Activated CD8-positive, alpha-beta memory T cell treated with anti-CD3 and anti-CD28 coated beads for 24 hours (primary cell): ENCODE results near the gene CHCHD6.
A peak's percentile ranks its signal among the peaks of the same experiment; 100 is the strongest.

Experiments
- DNase-seq: peaks from one replicate; pipeline ENCODE4 v3.0.0-alpha.2; 2020

CHCHD6 gene

GRCh38 chr3:126745760-126746394, 41.8 kb downstream of the CHCHD6 start:
- DNase-seq, result no peak

DNA sequence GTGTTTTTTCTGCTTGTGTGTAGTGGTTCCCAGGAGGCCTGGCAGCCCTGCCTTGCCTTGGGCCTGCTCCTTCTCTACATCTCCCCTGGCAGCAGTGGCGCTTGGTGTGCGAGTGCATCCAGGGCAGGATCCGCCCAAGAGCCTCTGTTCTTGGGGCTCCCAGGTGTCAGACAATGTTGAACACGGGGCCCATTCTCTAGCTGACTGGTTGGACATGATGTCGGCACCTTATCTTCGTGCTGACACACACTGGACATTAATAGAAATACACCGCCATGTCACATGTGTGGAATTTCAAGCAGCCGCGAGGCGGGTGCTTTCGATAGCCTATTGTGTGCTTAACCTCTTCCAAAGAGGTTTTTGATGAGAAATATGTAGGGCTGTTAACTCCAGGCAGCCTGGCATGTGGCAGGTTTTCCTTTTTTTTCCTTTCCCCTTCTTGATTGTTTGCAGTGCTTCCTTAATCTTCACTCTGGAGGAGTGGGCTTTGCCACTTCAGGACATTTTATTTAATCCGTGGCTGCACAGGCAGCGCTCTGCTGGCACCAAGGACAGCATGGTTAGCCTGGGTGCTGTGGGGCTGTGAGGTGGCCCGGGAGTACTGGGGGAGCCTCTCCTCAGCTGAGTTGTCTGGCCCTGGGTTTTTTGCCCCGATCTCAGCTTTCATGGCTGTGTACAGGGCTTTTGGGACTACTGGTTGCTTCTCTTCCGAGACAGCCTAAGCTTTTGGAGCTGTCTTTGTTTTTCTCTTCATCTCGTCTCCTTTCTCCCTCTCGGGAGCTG, 42.5 kb downstream of the CHCHD6 start:
- no peak for DNase-seq

DNA sequence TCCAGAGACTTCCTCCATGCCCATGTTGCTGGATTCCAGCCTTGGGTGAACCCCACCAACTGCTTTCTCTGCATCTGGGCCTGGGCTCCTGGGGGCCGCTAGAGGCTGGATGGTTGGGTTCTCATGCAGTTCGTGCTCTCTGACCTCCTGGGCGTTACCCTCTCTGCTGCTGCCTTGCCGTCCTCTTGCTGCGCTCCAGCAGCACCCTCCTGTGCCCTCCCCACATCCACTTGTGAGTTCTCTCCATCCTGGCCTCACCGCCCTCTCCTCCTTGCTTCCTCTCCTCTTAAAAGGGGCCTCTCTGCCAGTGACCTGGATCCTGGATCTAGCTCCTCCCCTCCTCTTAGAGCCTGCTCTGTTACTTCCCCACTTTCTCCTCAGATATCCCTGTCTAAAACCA, 43.7 kb downstream of the CHCHD6 start:
- no peak for DNase-seq

GRCh38 chr3:126748701-126749546, 44.9 kb downstream of the CHCHD6 start:
- no peak for DNase-seq

- DNase-seq, result no peak
Observed at GRCh38 chr3:126749547-126749875, 45.5 kb downstream of the CHCHD6 start.

GRCh38 chr3:126749931-126750755, 46.1 kb downstream of the CHCHD6 start:
- DNase-seq, result no peak

GRCh38 chr3:126750756-126751121, 46.7 kb downstream of the CHCHD6 start:
- DNase-seq, result no peak

DNA sequence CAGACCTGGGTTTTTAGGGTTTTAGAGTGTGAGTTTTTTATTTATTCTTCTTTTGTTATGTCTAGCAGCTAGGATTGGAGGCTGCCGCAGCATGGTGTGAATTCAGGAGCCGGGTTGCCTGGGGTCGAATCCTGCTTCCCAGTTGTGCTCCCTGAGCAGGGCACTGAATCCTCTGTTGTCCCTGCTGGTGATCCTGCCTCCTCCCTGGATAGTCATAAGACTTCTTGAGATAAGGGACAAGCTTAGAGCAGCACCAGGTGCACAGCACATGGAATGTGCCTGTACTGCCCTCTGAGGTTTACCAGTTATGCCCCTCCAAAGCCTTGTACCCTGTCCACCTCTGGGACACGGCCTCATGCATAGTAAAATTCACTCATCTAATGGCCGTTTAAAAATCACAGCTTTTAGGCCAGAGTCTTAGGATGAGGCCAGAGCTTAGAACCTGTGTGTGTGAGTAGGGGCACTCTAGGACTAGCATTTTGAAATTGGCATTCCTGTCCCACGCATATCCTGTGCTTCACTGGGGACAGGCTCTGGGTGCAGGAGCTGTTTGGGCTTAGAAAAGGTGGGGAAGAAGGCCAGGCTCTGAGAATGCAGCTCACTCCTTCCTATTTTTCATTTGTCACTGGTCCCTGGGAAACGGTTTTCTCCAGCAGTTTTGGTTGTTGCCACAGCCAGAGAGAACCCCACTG, 47.7 kb downstream of the CHCHD6 start:
- no peak for DNase-seq

GRCh38 chr3:126752303-126753190, 48.5 kb downstream of the CHCHD6 start:
- peak; percentile 74 for DNase-seq

- DNase-seq, result no peak
Observed at GRCh38 chr3:126753191-126754160, 49.4 kb downstream of the CHCHD6 start.

- DNase-seq, result no peak
Observed at GRCh38 chr3:126755866-126756265, 51.8 kb downstream of the CHCHD6 start.

DNA sequence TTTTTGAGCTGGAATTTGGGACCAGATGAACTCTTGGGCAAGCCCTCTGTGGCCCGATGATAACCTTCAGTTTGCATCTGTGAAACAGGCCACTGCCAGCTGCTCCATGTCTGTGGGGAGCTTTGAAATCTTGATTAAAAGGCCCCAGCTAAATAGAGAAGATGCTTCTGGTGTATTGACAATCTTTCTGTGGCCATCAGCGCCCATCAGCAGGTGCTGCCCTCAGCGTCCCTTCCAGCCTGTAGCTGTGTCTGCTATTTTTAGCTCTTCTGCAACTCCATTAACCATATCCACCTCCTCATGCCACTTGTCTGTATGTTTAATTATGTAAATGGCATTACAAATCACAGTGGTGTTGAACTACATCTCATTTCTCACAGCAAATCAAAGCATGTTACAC, 54.0 kb downstream of the CHCHD6 start:
- DNase-seq, result no peak

- no peak for DNase-seq
Observed at GRCh38 chr3:126758882-126759281, 54.8 kb downstream of the CHCHD6 start.

- no peak for DNase-seq
Observed at GRCh38 chr3:126760541-126760940, 56.5 kb downstream of the CHCHD6 start.

- DNase-seq, result no peak
Observed at GRCh38 chr3:126763035-126763434, 59.0 kb downstream of the CHCHD6 start.

DNA sequence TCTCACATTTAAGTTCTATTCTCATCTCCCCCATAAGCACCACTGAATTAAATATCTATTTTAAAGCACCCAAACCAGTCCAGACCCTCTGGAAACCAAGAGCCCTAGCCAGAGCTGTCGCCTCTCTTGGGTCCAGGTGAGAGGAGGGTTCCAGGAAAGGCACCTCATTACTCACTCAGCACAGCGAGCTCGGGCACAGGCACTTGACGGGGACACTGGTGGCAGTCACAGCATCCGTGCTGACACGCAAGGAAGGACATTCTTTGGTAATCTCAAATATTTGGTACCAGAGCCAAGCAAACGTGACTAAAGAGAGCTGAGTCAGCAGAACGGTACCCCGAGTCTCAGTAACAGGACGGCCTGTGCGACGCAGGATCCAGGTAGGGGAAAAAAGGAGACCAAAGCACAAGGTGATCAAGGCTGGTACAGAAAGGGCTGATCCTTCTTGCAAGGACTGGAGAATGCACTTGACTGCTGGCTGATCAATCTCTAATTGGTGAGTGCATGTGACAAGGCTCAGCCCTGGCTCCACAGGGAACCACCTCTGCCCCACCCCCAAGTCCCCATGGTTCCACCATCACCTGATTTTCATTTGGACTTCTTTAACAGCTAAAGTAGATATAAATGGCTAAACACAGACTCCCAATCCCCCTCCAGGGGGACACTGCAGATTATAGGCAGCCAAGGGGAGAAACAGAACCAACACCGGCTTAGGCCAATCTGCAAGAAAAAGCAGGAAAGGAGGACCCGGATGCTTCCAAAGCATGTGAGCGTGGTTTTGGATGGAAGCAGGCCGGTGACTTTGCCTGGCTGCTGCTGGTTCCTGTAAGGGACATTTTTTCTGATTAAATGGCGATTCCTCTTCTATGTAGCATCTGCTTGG, 61.4 kb downstream of the CHCHD6 start:
- DNase-seq, result no peak

DNA sequence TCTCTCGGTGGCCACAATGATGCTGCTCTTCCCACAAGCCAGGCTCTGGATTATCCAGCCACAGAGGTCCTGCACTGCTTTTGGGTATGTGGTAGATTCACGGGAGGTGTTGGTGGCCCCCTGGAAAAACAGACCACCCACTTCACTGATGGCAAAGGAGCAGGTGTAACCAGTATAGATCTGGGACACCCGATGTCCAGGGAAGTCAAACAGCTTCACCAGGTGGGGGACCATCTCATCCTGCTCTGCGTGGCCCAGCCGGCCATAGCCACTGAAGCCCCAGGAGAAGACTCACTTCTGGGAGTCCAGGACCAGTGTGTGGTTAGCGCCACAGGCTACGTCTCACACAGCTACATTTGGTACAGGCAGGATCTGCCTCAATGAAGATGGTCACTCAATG, 62.6 kb downstream of the CHCHD6 start:
- no peak for DNase-seq

DNA sequence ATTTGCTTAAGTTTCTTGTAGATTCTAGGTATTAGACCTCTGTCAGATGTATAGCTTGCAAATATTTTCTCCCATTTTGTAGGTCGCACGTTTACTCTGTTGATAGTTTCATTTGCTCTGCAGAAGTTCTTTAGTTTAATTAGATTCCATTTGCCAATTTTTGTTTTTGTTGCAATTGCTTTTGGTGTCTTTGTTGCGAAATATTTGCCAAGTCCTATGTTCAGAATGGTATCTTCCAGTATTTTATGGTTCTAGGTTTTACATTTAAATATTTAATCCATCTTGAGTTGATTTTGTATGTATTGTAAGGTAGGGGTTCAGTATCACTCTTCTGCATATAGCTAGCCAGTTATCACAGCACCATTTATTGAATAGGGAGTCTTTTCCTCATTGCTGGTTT, 64.9 kb downstream of the CHCHD6 start:
- no peak for DNase-seq

DNA sequence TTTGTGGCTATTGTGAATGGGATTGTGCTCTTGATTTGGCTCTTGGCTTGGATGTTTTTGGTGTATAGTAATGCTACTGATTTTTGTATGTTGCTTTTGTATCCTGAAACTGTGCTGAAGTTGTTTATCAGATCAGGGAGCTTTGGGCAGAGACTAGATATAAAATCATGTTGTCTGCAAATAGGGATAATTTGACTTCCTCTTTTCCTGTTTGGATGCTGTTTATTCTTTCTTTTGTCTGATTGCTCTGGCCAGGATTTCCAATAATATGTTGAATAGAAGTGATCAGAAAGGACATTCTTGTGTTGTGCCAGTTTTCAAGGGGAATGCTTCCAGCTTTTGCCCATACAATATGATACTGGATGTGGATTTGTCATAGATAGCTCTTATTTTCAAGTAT, 66.1 kb downstream of the CHCHD6 start:
- no peak for DNase-seq
